K562 (cell line): Measurements from ENCODE around the gene SORCS2. TPM values are rescaled to one million over a fixed set of nuclear protein-coding genes. Genes with fewer than 3 reads are reported as not detected.

Experiments
- KAT2B ChIP-seq: IDR thresholded peaks from one replicate; pipeline ENCODE4 v1.6.1; 2012; ENCODE audit warnings: low read depth, mild to moderate bottlenecking, control low read depth, inconsistent platforms, low read length, moderate library complexity
- ZBTB11 ChIP-seq, 3 experiments: fragments of 200-800 bp in 1 of 3; fragments of 250-450 bp in 1 of 3; fragments of 450-650 bp in 1 of 3; sonication (Bioruptor Pico) in 1 of 3; sonication (Bioruptor generic) in 1 of 3; formaldehyde crosslinking in 1 of 3; IDR thresholded peaks; 2 replicates each; pipeline versions ENCODE4 v1.6.1 to v1.8.0; 2016 to 2022; ENCODE audit warnings: mild to moderate bottlenecking in 2 of 3, missing genetic modification characterization in 2 of 3, missing compliant biosample characterization in 1 of 3, moderate library complexity in 1 of 3
- ZBTB12 ChIP-seq: fragments of 250-450 bp; sonication (Bioruptor Pico); IDR thresholded peaks from 2 replicates; pipeline ENCODE4 v1.4.0; 2020
- ZBTB49 ChIP-seq: sonication (generic); formaldehyde crosslinking; IDR thresholded peaks from 2 replicates; pipeline ENCODE4 v1.8.0; 2022; ENCODE audit warnings: missing genetic modification reagents, mild to moderate bottlenecking, borderline replicate concordance
- ZFX ChIP-seq: sonication (generic); formaldehyde crosslinking; IDR thresholded peaks from 2 replicates; pipeline ENCODE4 v1.8.0; 2022; ENCODE audit warnings: mild to moderate bottlenecking, missing genetic modification reagents, moderate library complexity
- polyA plus RNA-seq, 8 experiments: library from polyadenylated mRNA; depleted of rRNA in 4 of 8; stranded (reverse) in 5 of 8; unstranded in 3 of 8; fragments of >200 nt; fragmentation: Nextera tagmentation in 2 of 8; fragmentation: Illumina TruSeq in 1 of 8; extraction: Ambion mirVana in 2 of 8; extraction: Trizol in 1 of 8; gene quantifications; 2 replicates each; pipeline versions ENCODE4 v1.2.1 to v1.2.3, GENCODE V29; 2011 to 2014; ENCODE audit warnings: inconsistent platforms in 1 of 8, missing spikeins in 1 of 8
- total RNA-seq, 7 experiments: library from RNA; depleted of rRNA in 6 of 7; stranded (reverse); fragments of >200 nt in 6 of 7; fragmentation: Illumina TruSeq in 2 of 7; extraction: Trizol in 2 of 7; gene quantifications; 2 replicates each; pipeline versions ENCODE4 v1.2.1 to v1.2.3, GENCODE V29; 2011 to 2021; ENCODE audit warnings: low replicate concordance in 1 of 7

The SORCS2 gene
- total and polyA plus RNA-seq, 9 of the 15 experiments (the other 6 are each of a cell fraction or from before 2014, with no cell fraction given): not detected

GRCh38 chr4:7204656-7205387 lies 12.5 kb downstream of the SORCS2 start (continued):
- TF ChIP-seq ZBTB11 (CRISPR knock-in tag; IDR thresholded peaks at IDR 0.05) (no peak), KAT2B (no peak), ZBTB49 (CRISPR knock-in tag) (no peak), ZFX (no peak), ZBTB12 (CRISPR knock-in tag) (no peak)
